Measurements from ENCODE around the gene PPP5C. TPM values are rescaled to one million over a fixed set of nuclear protein-coding genes. Genes with fewer than 3 reads are reported as not detected.

PPP5C gene
- total RNA-seq, 1 donor from 2014 or later, result 70.9 TPM

- Histone ChIP-seq H3K4me3 (ENCODE audit: insufficient read depth, low read depth, low read length) (no peak overlapping the region), H3K9me3 (ENCODE audit: insufficient read depth, low read depth, low read length) (no peaks in the 10 kb centered on the region), H3K27me3 (ENCODE audit: insufficient read depth, low read length) (no peaks in the 10 kb centered on the region), H3K9ac (ENCODE audit: low read length) (no peak overlapping the region), H3K79me2 (ENCODE audit: insufficient read depth, low read length) (no peaks in the 10 kb centered on the region), H3K36me3 (ENCODE audit: insufficient read depth, low read length) (no peaks in the 10 kb centered on the region), H3K4me2 (ENCODE audit: low read length) (no peak overlapping the region), H3K27ac (ENCODE audit: low read depth, low read length) (no peak overlapping the region), H2AFZ (ENCODE audit: low read depth, low read length) (no peak overlapping the region), H3K4me1 (ENCODE audit: insufficient read depth, low read length) (no peaks in the 10 kb centered on the region), H4K20me1 (ENCODE audit: insufficient read depth, low read length) (no peaks in the 10 kb centered on the region)
- TF ChIP-seq EZH2 (IDR thresholded peaks at IDR 0.05; ENCODE audit: insufficient read depth, low read length) (no peak), CTCF (IDR thresholded peaks at IDR 0.05; ENCODE audit: insufficient read depth, low read depth, low read length) (no peak)
- Mint-ChIP-seq H3K27ac (ENCODE audit: unreplicated experiment) (no peak overlapping the region), H3K9me3 (ENCODE audit: unreplicated experiment) (no peaks in the 10 kb centered on the region), H3K4me1 (ENCODE audit: low read depth, unreplicated experiment) (no peaks in the 10 kb centered on the region), H3K27me3 (ENCODE audit: low read depth, unreplicated experiment) (no peaks in the 10 kb centered on the region), H3K4me3 (ENCODE audit: unreplicated experiment) (no peak overlapping the region), H3K36me3 (ENCODE audit: low read depth, unreplicated experiment) (peaks cover 23% of the 10 kb centered on the region)
- DNase-seq (ENCODE audit: low read depth) (no peak), FAIRE-seq (no peak)
These were observed 29.5 kb upstream of the PPP5C start for GRCh38 chr19:46317339-46317738.

GRCh38 chr19:46319613-46320012, 27.3 kb upstream of the PPP5C start:
- H4K20me1 ChIP-seq (ENCODE audit: insufficient read depth, low read length), result no peaks in the 10 kb centered on the region
- H3K4me1 Mint-ChIP-seq (ENCODE audit: low read depth, unreplicated experiment), result no peaks in the 10 kb centered on the region
- TF ChIP-seq CTCF (IDR thresholded peaks at IDR 0.05; ENCODE audit: insufficient read depth, low read depth, low read length) (no peak), EZH2 (IDR thresholded peaks at IDR 0.05; ENCODE audit: insufficient read depth, low read length) (no peak)
- H3K9ac ChIP-seq (ENCODE audit: low read length), result no peak overlapping the region
- peaks cover 30% of the 10 kb centered on the region for H3K36me3 Mint-ChIP-seq (ENCODE audit: low read depth, unreplicated experiment)
- no peaks in the 10 kb centered on the region for H3K79me2 ChIP-seq (ENCODE audit: insufficient read depth, low read length)
- no peak for DNase-seq (ENCODE audit: low read depth)
- H3K9me3 ChIP-seq (ENCODE audit: insufficient read depth, low read depth, low read length), result no peaks in the 10 kb centered on the region
- no peaks in the 10 kb centered on the region for H3K27me3 ChIP-seq (ENCODE audit: insufficient read depth, low read length)
- H3K27ac ChIP-seq (ENCODE audit: low read depth, low read length), result no peak overlapping the region
- no peak overlapping the region for H2AFZ ChIP-seq (ENCODE audit: low read depth, low read length)
- H3K4me1 ChIP-seq (ENCODE audit: insufficient read depth, low read length), result no peaks in the 10 kb centered on the region
- no peak overlapping the region for H3K4me2 ChIP-seq (ENCODE audit: low read length)
- no peaks in the 10 kb centered on the region for H3K27me3 Mint-ChIP-seq (ENCODE audit: low read depth, unreplicated experiment)
- H3K9me3 Mint-ChIP-seq (ENCODE audit: unreplicated experiment), result peaks cover 4% of the 10 kb centered on the region
- no peak overlapping the region for H3K4me3 ChIP-seq (ENCODE audit: insufficient read depth, low read depth, low read length)
- H3K36me3 ChIP-seq (ENCODE audit: insufficient read depth, low read length), result no peaks in the 10 kb centered on the region
- H3K4me3 Mint-ChIP-seq (ENCODE audit: unreplicated experiment), result no peak overlapping the region
- no peak overlapping the region for H3K27ac Mint-ChIP-seq (ENCODE audit: unreplicated experiment)
- FAIRE-seq, result no peak

GRCh38 chr19:46320559-46320958, 26.3 kb upstream of the PPP5C start:
- Mint-ChIP-seq H3K27ac (ENCODE audit: unreplicated experiment) (no peak overlapping the region), H3K27me3 (ENCODE audit: low read depth, unreplicated experiment) (no peaks in the 10 kb centered on the region), H3K36me3 (ENCODE audit: low read depth, unreplicated experiment) (peaks cover 31% of the 10 kb centered on the region), H3K4me1 (ENCODE audit: low read depth, unreplicated experiment) (no peaks in the 10 kb centered on the region), H3K4me3 (ENCODE audit: unreplicated experiment) (no peak overlapping the region), H3K9me3 (ENCODE audit: unreplicated experiment) (peaks cover 8% of the 10 kb centered on the region)
- no peak overlapping the region for H3K4me2 ChIP-seq (ENCODE audit: low read length)
- H3K4me1 ChIP-seq (ENCODE audit: insufficient read depth, low read length), result no peaks in the 10 kb centered on the region
- H3K9ac ChIP-seq (ENCODE audit: low read length), result no peak overlapping the region
- no peak overlapping the region for H2AFZ ChIP-seq (ENCODE audit: low read depth, low read length)
- H3K4me3 ChIP-seq (ENCODE audit: insufficient read depth, low read depth, low read length), result no peak overlapping the region
- no peak for TF ChIP-seq CTCF (IDR thresholded peaks at IDR 0.05; ENCODE audit: insufficient read depth, low read depth, low read length)
- TF ChIP-seq EZH2 (IDR thresholded peaks at IDR 0.05; ENCODE audit: insufficient read depth, low read length), result no peak
- no peaks in the 10 kb centered on the region for H3K79me2 ChIP-seq (ENCODE audit: insufficient read depth, low read length)
- no peaks in the 10 kb centered on the region for H3K27me3 ChIP-seq (ENCODE audit: insufficient read depth, low read length)
- no peak overlapping the region for H3K27ac ChIP-seq (ENCODE audit: low read depth, low read length)
- no peak for DNase-seq (ENCODE audit: low read depth)
- H3K9me3 ChIP-seq (ENCODE audit: insufficient read depth, low read depth, low read length), result no peaks in the 10 kb centered on the region
- FAIRE-seq, result no peak
- no peaks in the 10 kb centered on the region for H4K20me1 ChIP-seq (ENCODE audit: insufficient read depth, low read length)
- H3K36me3 ChIP-seq (ENCODE audit: insufficient read depth, low read length), result no peaks in the 10 kb centered on the region
